GM21619 (cell line): ENCODE results near the gene SNX10.
A peak's percentile ranks its signal among the peaks of the same experiment; 100 is the strongest.

Experiments used
- ATAC-seq: cut with Tn5 transposase; IDR thresholded peaks from one replicate; pipeline ENCODE4 v1.9.1; 2021; ENCODE audit not compliant: unreplicated experiment

The SNX10 gene

GRCh38 chr7:26295586-26295985 is 3.9 kb downstream of the SNX10 start:
- ATAC-seq: no peak

GRCh38 chr7:26298472-26299058 is 6.9 kb downstream of the SNX10 start:
- ATAC-seq: no peak

- ATAC-seq: no peak
Observed at GRCh38 chr7:26305090-26305868, 13.6 kb downstream of the SNX10 start.

GRCh38 chr7:26305869-26306665 is 14.4 kb downstream of the SNX10 start:
- ATAC-seq: no peak

GRCh38 chr7:26306790-26307189 is 15.1 kb downstream of the SNX10 start:
- no peak for ATAC-seq

DNA sequence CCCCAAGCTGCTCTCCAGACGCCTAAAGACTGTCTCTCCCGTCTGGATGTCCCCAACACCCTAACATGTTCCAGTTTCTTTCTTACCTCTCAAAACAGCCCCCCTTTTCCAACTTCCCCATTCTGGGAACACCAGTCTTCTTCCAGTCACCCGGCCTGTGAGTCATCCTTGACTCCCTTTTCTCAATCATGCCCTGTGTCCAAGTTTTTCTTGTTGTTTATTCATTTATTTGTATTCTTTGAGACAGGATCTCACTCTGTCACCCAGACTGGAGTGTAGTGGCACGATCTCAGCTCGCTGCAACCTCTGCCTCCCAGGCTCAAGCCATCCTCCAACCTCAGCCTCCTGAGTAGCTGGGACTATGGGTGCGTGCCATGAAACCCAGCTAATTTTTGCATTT is 15.6 kb downstream of the SNX10 start:
- ATAC-seq: no peak

- no peak for ATAC-seq
Observed at GRCh38 chr7:26307791-26308190, 16.1 kb downstream of the SNX10 start.

- ATAC-seq: no peak
Observed at GRCh38 chr7:26308551-26308950, 16.9 kb downstream of the SNX10 start.

DNA sequence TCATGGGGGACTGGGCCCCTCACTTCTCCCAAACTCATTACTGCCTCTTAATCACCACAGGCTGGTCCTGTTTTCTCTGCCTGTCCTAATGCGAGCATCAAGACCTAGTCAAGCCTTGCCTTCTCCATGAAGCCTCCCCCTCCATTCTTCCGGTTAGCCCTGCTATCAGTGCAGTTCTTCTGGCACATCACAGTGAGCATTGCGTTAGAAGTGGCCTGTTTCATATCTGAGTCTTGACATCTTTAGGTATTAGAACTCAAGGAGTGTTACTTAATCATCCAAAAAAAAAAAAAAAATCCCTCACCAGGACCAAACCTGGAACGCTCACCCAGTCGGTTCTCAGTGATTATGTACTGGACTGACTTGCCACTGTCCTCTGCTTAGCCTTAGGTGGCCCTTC is 17.4 kb downstream of the SNX10 start:
- ATAC-seq: no peak

DNA sequence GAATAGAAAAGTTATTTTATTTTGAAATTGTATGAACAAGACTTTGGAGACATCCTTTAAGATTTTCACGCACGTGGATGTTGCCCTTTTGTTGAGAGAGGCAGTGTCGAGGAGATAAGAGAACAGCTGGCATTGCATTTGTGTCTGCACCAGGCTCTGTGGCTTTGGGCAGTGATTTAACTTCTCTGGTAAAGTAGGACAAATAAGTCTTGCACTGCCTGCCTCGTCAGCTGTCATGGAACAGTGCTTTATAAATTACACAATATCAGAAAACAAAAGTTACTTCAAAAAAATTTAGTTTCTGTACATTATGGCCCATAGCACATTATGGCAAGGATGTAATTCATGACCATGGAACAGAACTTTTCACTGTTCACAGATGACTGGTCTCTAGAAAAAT is 20.1 kb downstream of the SNX10 start:
- no peak for ATAC-seq

GRCh38 chr7:26317211-26317610 is 25.5 kb downstream of the SNX10 start:
- no peak for ATAC-seq

- ATAC-seq: no peak
Observed at GRCh38 chr7:26318921-26319320, 27.3 kb downstream of the SNX10 start.

- ATAC-seq: no peak
Observed at GRCh38 chr7:26319636-26320035, 28.0 kb downstream of the SNX10 start.

DNA sequence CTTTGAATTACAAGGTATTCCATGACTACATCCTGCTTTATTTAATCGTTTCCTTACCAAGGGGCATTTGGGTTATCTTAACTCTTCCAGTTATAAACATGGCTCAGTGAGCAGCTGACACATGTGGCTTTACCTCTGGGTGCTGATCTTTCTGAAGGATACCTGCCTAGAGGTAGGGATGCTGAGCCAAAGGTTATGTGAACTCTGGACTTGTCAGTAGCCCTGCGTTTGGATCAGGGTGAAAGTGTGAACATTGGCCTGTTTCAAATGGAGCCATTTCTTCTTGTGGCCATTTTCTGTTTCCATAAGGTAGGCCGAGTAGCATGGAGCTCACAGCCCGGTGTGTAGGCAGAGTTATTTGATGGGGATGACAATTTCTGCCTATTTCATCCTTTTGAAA is 29.2 kb downstream of the SNX10 start:
- ATAC-seq: no peak

GRCh38 chr7:26321435-26321834 is 29.8 kb downstream of the SNX10 start:
- no peak for ATAC-seq

DNA sequence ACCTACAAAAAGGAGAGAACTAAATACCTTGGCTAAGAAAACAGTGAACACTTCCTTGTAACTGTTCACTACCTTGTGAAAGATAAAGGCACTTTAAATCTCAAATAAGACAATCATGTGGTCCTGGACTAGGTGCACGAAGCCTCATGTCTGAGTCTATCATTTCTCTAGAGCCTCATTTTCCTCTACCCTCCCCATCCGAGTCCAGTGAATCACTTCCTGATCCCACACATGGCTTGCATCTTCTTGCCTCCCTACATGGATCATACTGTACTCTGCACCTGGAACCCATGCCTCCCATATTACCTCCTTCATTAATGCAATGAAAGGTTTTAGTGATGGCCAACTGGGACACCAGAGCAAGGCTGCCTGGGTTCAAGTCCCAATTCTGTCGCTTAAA is 34.5 kb downstream of the SNX10 start:
- ATAC-seq: no peak

DNA sequence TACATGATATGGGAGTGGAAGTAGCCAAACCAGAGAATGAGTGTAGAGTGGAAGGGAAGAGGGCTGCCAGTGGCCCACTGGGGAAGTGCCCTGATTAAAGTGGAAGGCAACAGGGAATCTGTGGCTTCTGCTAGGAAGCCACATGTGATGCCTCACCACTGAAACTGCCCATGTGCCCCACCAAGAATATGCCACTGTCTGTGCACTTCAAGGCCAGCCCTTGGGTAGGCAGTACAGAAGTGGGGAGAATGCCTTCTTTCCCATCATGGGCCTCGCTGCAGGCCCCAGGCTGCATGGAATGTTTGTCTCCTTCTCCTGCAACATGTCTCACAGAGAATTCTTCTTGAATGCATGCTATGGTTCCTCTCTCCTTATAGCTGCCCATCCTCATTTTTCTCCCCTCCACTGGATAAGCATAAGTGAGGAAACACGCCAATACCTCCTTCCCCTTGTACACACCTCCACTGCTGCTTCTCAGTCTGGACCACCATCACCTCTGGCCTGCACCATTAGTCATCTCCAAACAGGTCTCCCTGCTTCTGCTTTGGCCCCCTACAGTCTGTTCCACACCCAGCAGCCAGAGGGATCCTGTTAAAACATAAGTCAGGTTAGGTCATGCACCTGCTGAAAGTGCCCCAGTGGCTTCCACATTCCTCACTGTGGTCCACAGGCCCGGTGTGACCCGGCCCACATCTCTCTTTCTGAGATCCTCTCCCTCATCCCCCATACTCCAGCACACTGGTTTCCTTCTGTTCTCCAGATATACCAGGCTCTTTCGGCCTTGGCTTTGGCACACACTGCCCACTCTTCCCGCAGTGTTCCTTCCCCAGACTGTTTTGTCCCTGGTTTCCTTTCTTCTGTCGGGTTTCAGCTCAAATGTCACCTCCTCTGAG is 37.1 kb downstream of the SNX10 start:
- peak; percentile 45 for ATAC-seq

- peak; percentile 56 for ATAC-seq
Observed at GRCh38 chr7:26329520-26330255, 38.0 kb downstream of the SNX10 start.

- no peak for ATAC-seq
Observed at GRCh38 chr7:26331113-26331512, 39.5 kb downstream of the SNX10 start.

GRCh38 chr7:26331789-26332188 is 40.1 kb downstream of the SNX10 start:
- no peak for ATAC-seq
